ENCODE results near the gene GNA14. TPM values are rescaled to one million over a fixed set of nuclear protein-coding genes. Genes with fewer than 3 reads are reported as not detected.

The GNA14 gene
- total and polyA plus RNA-seq, 2 of the 8 experiments (the other 6 are each of a cell fraction or from before 2014, with no cell fraction given), result 3.4 to 6.3 TPM

- WGBS, 2 experiments (ENCODE audit: extremely low coverage in 1 of 2, insufficient coverage in 1 of 2, insufficient read length in 1 of 2, insufficient replicate concordance in 2 of 2, low coverage in 1 of 2, low lambda C conversion rate in 2 of 2, missing lambda C conversion rate in 1 of 2), result 86% methylated on average over 3 of the region's 3 CpGs; no CpG with 5 or more reads in 1 of the 2 experiments
- H3K23me2 ChIP-seq (ENCODE audit: low read depth, low read length), result peaks cover 2% of the 10 kb centered on the region; the same call in 1 of the 2 replicates
- H4K5ac ChIP-seq (ENCODE audit: insufficient read length, low read depth, low read length), result no peak overlapping the region
- no peak overlapping the region for H2BK5ac ChIP-seq (ENCODE audit: low read depth, low read length)
- no peak overlapping the region for H3K18ac ChIP-seq (ENCODE audit: extremely low read depth, low read length)
- H3K27me3 ChIP-seq (replicated peaks in 1 of 4; ENCODE audit: control insufficient read depth in 3 of 4, extremely low read depth in 1 of 4, insufficient read depth in 3 of 4, low read length in 3 of 4), result no peaks in the 10 kb centered on the region
- H2AK5ac ChIP-seq (ENCODE audit: low read depth, low read length), result no peak overlapping the region
- H3K4me2 ChIP-seq (ENCODE audit: insufficient read depth in 1 of 2, low read depth in 2 of 2, low read length in 2 of 2), result no peak overlapping the region
- CTCF ChIA-PET (ENCODE audit: partially characterized antibody), result interaction anchor here (1.3 to 14.6 kb wide), 10 partner anchors 14 to 315 kb away, joined by 3 to 384 read pairs (median 42); partner anchors contain the start of gene GNA14
- H2AFZ ChIP-seq (ENCODE audit: low read length), result no peak overlapping the region
- no peak overlapping the region for H4K91ac ChIP-seq (replicated peaks; ENCODE audit: insufficient read length, low read length)
- H3K4me1 ChIP-seq (replicated peaks in 1 of 4; ENCODE audit: control insufficient read depth in 3 of 4, insufficient read depth in 4 of 4, low read length in 3 of 4), result peaks cover 0 to 6% (median 0%) of the 10 kb centered on the region in 4 experiments; a peak in 2 of 7 replicates
- POLR2A ChIA-PET (ENCODE audit: partially characterized antibody), result no interaction called here
- peak overlapping the region; percentile 13; the same call in 1 of the 2 replicates for H2BK12ac ChIP-seq (ENCODE audit: low read depth, low read length)
- H3K27ac ChIP-seq (ENCODE audit: low read depth, low read length), result no peak overlapping the region
- no peak overlapping the region for H3K4me3 ChIP-seq (ENCODE audit: extremely low read depth in 1 of 4, insufficient read depth in 2 of 4, low read depth in 3 of 4, low read length in 4 of 4)
- DNase-seq (ENCODE audit: low read depth in 1 of 2, low spot score in 2 of 2) (no peak), FAIRE-seq (no peak)
- no peak overlapping the region for H2BK15ac ChIP-seq (ENCODE audit: low read length)
- H2BK20ac ChIP-seq (ENCODE audit: low read length), result no peak overlapping the region
- H2BK120ac ChIP-seq (replicated peaks; ENCODE audit: low read depth, low read length), result no peak overlapping the region
- H3K14ac ChIP-seq (ENCODE audit: insufficient read length), result no peak overlapping the region
- no peaks in the 10 kb centered on the region for H3K79me1 ChIP-seq (ENCODE audit: low read depth, low read length)
- no peaks in the 10 kb centered on the region for H3K79me2 ChIP-seq (ENCODE audit: control insufficient read depth in 1 of 2, insufficient read depth in 2 of 2, low read length in 2 of 2)
- no peaks in the 10 kb centered on the region for H4K20me1 ChIP-seq (replicated peaks in 1 of 2; ENCODE audit: control insufficient read depth in 1 of 2, insufficient read depth in 2 of 2, low read length in 2 of 2)
- no peak overlapping the region for H3K56ac ChIP-seq (replicated peaks; ENCODE audit: insufficient read length, low read depth, low read length)
- no peak overlapping the region for H3K9ac ChIP-seq (replicated peaks in 1 of 4; ENCODE audit: extremely low read depth in 1 of 4, low read depth in 3 of 4, low read length in 3 of 4)
- no peak overlapping the region for H3K23ac ChIP-seq (ENCODE audit: insufficient read length)
- no peak overlapping the region for H3K4ac ChIP-seq (replicated peaks; ENCODE audit: insufficient read length, low read depth, low read length)
- H3K9me3 ChIP-seq (ENCODE audit: insufficient read depth in 2 of 2, low read depth in 1 of 2, low read length in 1 of 2), result no peaks in the 10 kb centered on the region
- H4K8ac ChIP-seq (ENCODE audit: extremely low read depth, insufficient read depth, low read length), result no peak overlapping the region
- H3K36me3 ChIP-seq (ENCODE audit: control insufficient read depth in 2 of 4, insufficient read depth in 4 of 4, low read length in 3 of 4), result no peaks in the 10 kb centered on the region
- TF ChIP-seq CREB1 (IDR thresholded peaks at IDR 0.05) (no peak), USF2 (IDR thresholded peaks at IDR 0.05; ENCODE audit: low read length) (no peak), POU5F1 (IDR thresholded peaks at IDR 0.05; ENCODE audit: low read depth, low read length) (no peak), HDAC2 (IDR thresholded peaks at IDR 0.05; ENCODE audit: borderline replicate concordance in 1 of 2, low read depth in 2 of 2, low read length in 2 of 2) (no peak), ATF3 (IDR thresholded peaks at IDR 0.05; ENCODE audit: insufficient read depth, low read depth, low read length) (no peak), NRF1 (IDR thresholded peaks at IDR 0.05; ENCODE audit: low read depth, low read length) (no peak), TAF7 (optimal IDR thresholded peaks at IDR 0.05; ENCODE audit: borderline replicate concordance, low read depth, low read length) (no peak), GTF2F1 (IDR thresholded peaks at IDR 0.05; ENCODE audit: borderline replicate concordance, low read depth, low read length) (no peak), SRF (IDR thresholded peaks at IDR 0.05; ENCODE audit: low read depth, low read length) (no peak), TAF1 (IDR thresholded peaks at IDR 0.05; ENCODE audit: low read depth, low read length) (no peak)
Measured at GRCh38 chr9:77454663-77455062, 193.5 kb downstream of the GNA14 start.

All from H1 (cell line).